A549 (cell line): ENCODE measurements around the gene EXOC4. TPM values are rescaled to one million over a fixed set of nuclear protein-coding genes. Genes with fewer than 3 reads are reported as not detected.

ENCODE experiments used
- ATAC-seq, 2 experiments: fragments of 200-7000 bp in 1 of 2; fragments of >200 bp in 1 of 2; cut with Nextera tagmentation in 1 of 2; cut with Tn5 transposase in 1 of 2; 3 replicates each; pipeline versions ENCODE4 v1.8.0 to v1.9.1; 2018 to 2020; ENCODE audit warnings: mild to moderate bottlenecking in 1 of 2, moderate library complexity in 1 of 2
- CTCF ChIA-PET: fragments of 300-600 bp; sonication (Branson Sonifier 250); formaldehyde crosslinking; extraction: SDS; loops from one replicate; lab custom pipeline; 2021; ENCODE audit warnings: antibody characterized with exemption, inconsistent platforms; lab: Yijun Ruan, JAX
- POLR2A ChIA-PET: fragments of 350-600 bp; formaldehyde crosslinking; extraction: SDS; loops from one replicate; lab custom pipeline; 2021; ENCODE audit warnings: antibody characterized with exemption, inconsistent platforms; lab: Yijun Ruan, JAX
- DNase-seq, 2 experiments: peaks; one replicate each; pipeline versions ENCODE4 v3.0.0 to v3.0.0-alpha.2; 2011 to 2016; ENCODE audit warnings: low read depth in 1 of 2, low spot score in 1 of 2
- FAIRE-seq: peaks from 2 replicates; lab custom pipeline; 2011; peaks lifted over from hg19 to GRCh38; lab: Jason Lieb, UNC
- H3K27ac ChIP-seq, 2 experiments: fragments of >200 bp; sonication (Bioruptor Twin); formaldehyde crosslinking; 3 replicates each; pipeline ENCODE4 v1.5.1; 2016 to 2017
- H3K4me1 ChIP-seq: fragments of >200 bp; sonication (Bioruptor Twin); formaldehyde crosslinking; 3 replicates; pipeline ENCODE4 v1.6.1; 2016
- H3K4me2 ChIP-seq: fragments of >200 bp; sonication (Bioruptor Twin); formaldehyde crosslinking; 3 replicates; pipeline ENCODE4 v1.6.1; 2016
- H3K4me3 ChIP-seq: fragments of >200 bp; sonication (Bioruptor Twin); formaldehyde crosslinking; 3 replicates; pipeline ENCODE4 v1.5.1; 2016
- H3K9me3 ChIP-seq: fragments of >200 bp; sonication (Bioruptor Twin); formaldehyde crosslinking; 3 replicates; pipeline ENCODE4 v1.6.1; 2016
- BHLHE40 ChIP-seq: IDR thresholded peaks from 2 replicates; pipeline ENCODE4 v1.6.1; 2012; ENCODE audit warnings: low read depth, low read length, inconsistent platforms
- CEBPB ChIP-seq, 2 experiments: fragments of >200 bp in 1 of 2; sonication (Bioruptor Twin) in 1 of 2; formaldehyde crosslinking in 1 of 2; IDR thresholded peaks; 2 replicates each; pipeline ENCODE4 v1.6.1; 2012 to 2016
- CTCF ChIP-seq: fragments of >200 bp; sonication (Bioruptor Twin); formaldehyde crosslinking; IDR thresholded peaks from 3 replicates; pipeline ENCODE4 v1.5.1; 2016
- FOSB ChIP-seq: fragments of 250-450 bp; sonication (Bioruptor Pico); IDR thresholded peaks from 2 replicates; pipeline ENCODE4 v1.5.0; 2020; ENCODE audit warnings: mild to moderate bottlenecking, moderate library complexity
- FOSL2 ChIP-seq, 2 experiments: fragments of 450-650 bp in 1 of 2; fragments of >200 bp in 1 of 2; sonication (Bioruptor Twin) in 1 of 2; formaldehyde crosslinking; IDR thresholded peaks; 2 replicates each; pipeline versions ENCODE4 v1.5.0 to v1.6.1; 2016 to 2020; ENCODE audit warnings: mild to moderate bottlenecking in 1 of 2, moderate library complexity in 1 of 2
- GATA3 ChIP-seq: IDR thresholded peaks from 2 replicates; pipeline ENCODE4 v1.6.1; 2012; ENCODE audit warnings: borderline replicate concordance
- HDAC2 ChIP-seq: fragments of 200-600 bp; sonication (generic); IDR thresholded peaks from 2 replicates; pipeline ENCODE4 v1.6.1; 2016
- HES2 ChIP-seq: fragments of >200 bp; sonication (Bioruptor Twin); formaldehyde crosslinking; IDR thresholded peaks from 2 replicates; pipeline ENCODE4 v1.6.1; 2016
- HEYL ChIP-seq: fragments of 250-450 bp; sonication (Bioruptor Pico); IDR thresholded peaks from 2 replicates; pipeline ENCODE4 v1.8.0; 2021; ENCODE audit warnings: mild to moderate bottlenecking, moderate library complexity
- HMGXB4 ChIP-seq: fragments of 250-450 bp; sonication (Bioruptor Pico); IDR thresholded peaks from 2 replicates; pipeline ENCODE4 v1.5.0; 2021; ENCODE audit warnings: mild to moderate bottlenecking, moderate library complexity, borderline replicate concordance
- HOXA7 ChIP-seq: fragments of 250-450 bp; sonication (Bioruptor Pico); IDR thresholded peaks from 2 replicates; pipeline ENCODE4 v1.5.0; 2020; ENCODE audit warnings: mild to moderate bottlenecking, moderate library complexity
- HOXB13 ChIP-seq: fragments of 250-450 bp; sonication (Bioruptor Pico); IDR thresholded peaks from 2 replicates; pipeline ENCODE4 v1.5.0; 2020; ENCODE audit warnings: low read depth, mild to moderate bottlenecking, moderate library complexity
- KDM5A ChIP-seq: fragments of 200-600 bp; sonication (generic); IDR thresholded peaks from 2 replicates; pipeline ENCODE4 v1.6.1; 2016; ENCODE audit warnings: antibody characterized with exemption, mild to moderate bottlenecking
- MAFK ChIP-seq: fragments of 450-650 bp; IDR thresholded peaks from 2 replicates; pipeline ENCODE4 v1.6.1; 2014; ENCODE audit not compliant: partially characterized antibody
- MAZ ChIP-seq: fragments of 150-350 bp; IDR thresholded peaks from 2 replicates; pipeline ENCODE4 v1.6.1; 2014; ENCODE audit warnings: antibody characterized with exemption, low read depth, low read length, borderline replicate concordance
- NFE2L2 ChIP-seq: fragments of 150-350 bp; conservative IDR thresholded peaks from 2 replicates; pipeline ENCODE4 v1.6.1; 2014; ENCODE audit warnings: low read length
- PBX3 ChIP-seq: IDR thresholded peaks from 2 replicates; pipeline ENCODE4 v1.6.1; 2012
- PHF8 ChIP-seq: fragments of 200-600 bp; sonication (generic); IDR thresholded peaks from 2 replicates; pipeline ENCODE4 v1.6.1; 2016; ENCODE audit warnings: low read depth, mild to moderate bottlenecking, antibody characterized with exemption, moderate library complexity, borderline replicate concordance
- POLR2AphosphoS2 ChIP-seq: conservative IDR thresholded peaks from 2 replicates; pipeline ENCODE4 v1.6.1; 2012; ENCODE audit warnings: low read length, improper control_type of control experiment, inconsistent platforms
- RAD21 ChIP-seq, 2 experiments: fragments of >200 bp in 1 of 2; sonication (Bioruptor Twin) in 1 of 2; formaldehyde crosslinking in 1 of 2; IDR thresholded peaks in 1 of 2; conservative IDR thresholded peaks in 1 of 2; 2 replicates in 1 of 2; 3 replicates in 1 of 2; pipeline ENCODE4 v1.6.1; 2012 to 2018; ENCODE audit warnings: inconsistent platforms in 1 of 2
- RARB ChIP-seq: fragments of 250-450 bp; sonication (Bioruptor Pico); IDR thresholded peaks from 2 replicates; pipeline ENCODE4 v1.8.0; 2021; ENCODE audit warnings: mild to moderate bottlenecking, moderate library complexity
- TFCP2L1 ChIP-seq: fragments of 250-450 bp; sonication (Bioruptor Pico); IDR thresholded peaks from 2 replicates; pipeline ENCODE4 v1.5.0; 2021; ENCODE audit warnings: mild to moderate bottlenecking
- WGBS: methylation state at CpG from one replicate; pipeline ENCODE4 v1.1.6; 2017; ENCODE audit errors: missing lambda C conversion rate; 5-methylcytosine and 5-hydroxymethylcytosine counted together
- polyA plus RNA-seq, 4 experiments: library from polyadenylated mRNA; depleted of rRNA in 3 of 4; stranded (reverse); fragments of >200 nt; fragmentation: RNase III in 1 of 4; extraction: RNeasy Plus Mini Kit Qiagen cat#74134 plus additional on column Dnase treatment in 1 of 4; gene quantifications; 2 replicates in 3 of 4; 3 replicates in 1 of 4; pipeline ENCODE4 v1.2.3, GENCODE V29; 2011 to 2017

The EXOC4 gene
- polyA plus RNA-seq, 2 of the 4 experiments (the other 2 are of a cell fraction) = 33.4 to 73.1 TPM

- WGBS = 97% methylated on average over 1 of the region's 1 CpG
- TF ChIP-seq NFE2L2 = no peak
- TF ChIP-seq MAZ = no peak
- no peak for TF ChIP-seq FOSB (CRISPR knock-in tag)
- TF ChIP-seq PHF8 = no peak
- no peak for TF ChIP-seq HOXB13 (CRISPR knock-in tag)
- no peak for TF ChIP-seq KDM5A
- no peak for TF ChIP-seq GATA3
- DNase-seq (no peak), FAIRE-seq (no peak), ATAC-seq (no peak)
- H3K9me3 ChIP-seq = no peaks in the 10 kb centered on the region
- CTCF ChIA-PET = interaction anchor here (1.4 kb wide), 1 partner anchor 43 kb away, joined by 3 read pairs; no protein-coding TSS in a partner anchor
- H3K4me3 ChIP-seq = no peak overlapping the region
- no peak overlapping the region for H3K27ac ChIP-seq
- POLR2A ChIA-PET = no interaction called here
- H3K4me2 ChIP-seq = no peak overlapping the region
- H3K4me1 ChIP-seq = no peaks in the 10 kb centered on the region
These were observed 551.2 kb downstream of the EXOC4 start for GRCh38 chr7:133804127-133804526.

GRCh38 chr7:133805426-133805825 is 552.5 kb downstream of the EXOC4 start:
- Histone ChIP-seq H3K4me3 (no peak overlapping the region), H3K4me2 (no peak overlapping the region)
- ChIA-PET CTCF (interaction anchor here (0.9 kb wide), 1 partner anchor 9 kb away, joined by 5 read pairs; no protein-coding TSS in a partner anchor), POLR2A (no interaction called here)
- 52% methylated on average over 2 of the region's 2 CpGs for WGBS
- DNase-seq = no peak
- no peak for FAIRE-seq
- ATAC-seq = no peak
- TF ChIP-seq RAD21 (conservative IDR thresholded peaks at IDR 0.05 in 1 of 2, IDR thresholded peaks at IDR 0.05 in 1 of 2) (no peak), BHLHE40 (no peak), HDAC2 (no peak), FOSL2 (IDR thresholded peaks at IDR 0.05) (no peak), FOSL2 (CRISPR knock-in tag; IDR thresholded peaks at IDR 0.05) (no peak), RARB (CRISPR knock-in tag) (no peak), CEBPB (IDR thresholded peaks at IDR 0.05) (no peak), PBX3 (no peak), PHF8 (no peak), HOXA7 (no peak), MAZ (no peak), FOSB (CRISPR knock-in tag) (no peak), TFCP2L1 (CRISPR knock-in tag) (no peak), HEYL (CRISPR knock-in tag) (no peak), CTCF (no peak), HES2 (no peak), POLR2AphosphoS2 (no peak)
- TF ChIP-seq, all 56 proteins: peak for 0
- H3K27ac ChIP-seq = no peak overlapping the region
- no peaks in the 10 kb centered on the region for H3K9me3 ChIP-seq
- no peaks in the 10 kb centered on the region for H3K4me1 ChIP-seq

- TF ChIP-seq GATA3 (no peak), HMGXB4 (CRISPR knock-in tag) (no peak), HOXA7 (no peak), MAFK (peak; percentile 42)
These were observed 555.0 kb downstream of the EXOC4 start for GRCh38 chr7:133807624-133808492.

More at GRCh38 chr7:133807624-133808492, 555.0 kb downstream of the EXOC4 start:
- FAIRE-seq = no peak
- H3K27ac ChIP-seq = no peak overlapping the region
- H3K4me1 ChIP-seq = no peaks in the 10 kb centered on the region
- H3K4me3 ChIP-seq = no peak overlapping the region
- H3K4me2 ChIP-seq = no peak overlapping the region
- no peak for DNase-seq
- H3K9me3 ChIP-seq = no peaks in the 10 kb centered on the region
- ChIA-PET POLR2A (no interaction called here), CTCF (interaction anchor here (0.7 to 1.4 kb wide), 2 partner anchors 47 to 423 kb away, joined by 3 read pairs; no protein-coding TSS in a partner anchor)
- WGBS = 80% methylated on average over 7 of the region's 7 CpGs
- ATAC-seq = no peak
